Activated T-cell treated with anti-CD3 and anti-CD28 coated beads, Interleukin-2, amount 50 U/mL, for 24 hours (primary cell): ENCODE measurements around the gene KCNQ1OT1.

Source experiments
- DNase-seq: peaks from one replicate; pipeline ENCODE4 v3.0.0-alpha.2; 2020
- H3K27ac Mint-ChIP-seq: 2 replicates; pipeline ENCODE4 v1.8.0; 2020; ENCODE audit warnings: mild to moderate bottlenecking, mixed read lengths
- H3K27me3 Mint-ChIP-seq: 2 replicates; pipeline ENCODE4 v1.8.0; 2020; ENCODE audit warnings: mixed read lengths
- H3K36me3 Mint-ChIP-seq: 2 replicates; pipeline ENCODE4 v1.8.0; 2020; ENCODE audit warnings: low read depth, mixed read lengths
- H3K4me1 Mint-ChIP-seq: 2 replicates; pipeline ENCODE4 v1.8.0; 2020; ENCODE audit warnings: low read depth, mixed read lengths
- H3K4me3 Mint-ChIP-seq: 2 replicates; pipeline ENCODE4 v1.8.0; 2020; ENCODE audit warnings: mild to moderate bottlenecking, moderate library complexity, mixed read lengths
- H3K9me3 Mint-ChIP-seq: 2 replicates; pipeline ENCODE4 v1.8.0; 2020; ENCODE audit warnings: mixed read lengths

Gene KCNQ1OT1

GRCh38 chr11:2656859-2657258, 42.9 kb downstream of the KCNQ1OT1 start:
- no peaks in the 10 kb centered on the region for H3K27me3 Mint-ChIP-seq
- no peak overlapping the region for H3K4me3 Mint-ChIP-seq
- H3K4me1 Mint-ChIP-seq: peaks cover 5% of the 10 kb centered on the region
- H3K9me3 Mint-ChIP-seq: no peaks in the 10 kb centered on the region
- no peak for DNase-seq
- peaks cover 32% of the 10 kb centered on the region for H3K36me3 Mint-ChIP-seq
- H3K27ac Mint-ChIP-seq: no peak overlapping the region

- Mint-ChIP-seq H3K4me1 (peaks cover 5% of the 10 kb centered on the region), H3K4me3 (no peak overlapping the region), H3K27ac (no peak overlapping the region), H3K36me3 (peaks cover 30% of the 10 kb centered on the region), H3K9me3 (peaks cover 1% of the 10 kb centered on the region), H3K27me3 (no peaks in the 10 kb centered on the region)
- no peak for DNase-seq
Measured at GRCh38 chr11:2655834-2656622, 43.8 kb downstream of the KCNQ1OT1 start.

- DNase-seq: no peak
- Mint-ChIP-seq H3K4me1 (peaks cover 5% of the 10 kb centered on the region), H3K27ac (no peak overlapping the region), H3K9me3 (peaks cover 8% of the 10 kb centered on the region), H3K27me3 (no peaks in the 10 kb centered on the region), H3K36me3 (peaks cover 28% of the 10 kb centered on the region), H3K4me3 (no peak overlapping the region)
Measured at GRCh38 chr11:2655016-2655719, 44.6 kb downstream of the KCNQ1OT1 start.

- Mint-ChIP-seq H3K27me3 (no peaks in the 10 kb centered on the region), H3K4me3 (no peak overlapping the region), H3K36me3 (peaks cover 30% of the 10 kb centered on the region), H3K4me1 (peaks cover 5% of the 10 kb centered on the region), H3K9me3 (peaks cover 18% of the 10 kb centered on the region), H3K27ac (no peak overlapping the region)
- DNase-seq: no peak
Measured at GRCh38 chr11:2653930-2654739, 45.7 kb downstream of the KCNQ1OT1 start.

GRCh38 chr11:2653198-2653551, 46.6 kb downstream of the KCNQ1OT1 start:
- no peak for DNase-seq
- no peak overlapping the region for H3K27ac Mint-ChIP-seq
- H3K4me1 Mint-ChIP-seq: peaks cover 5% of the 10 kb centered on the region
- peaks cover 26% of the 10 kb centered on the region for H3K9me3 Mint-ChIP-seq
- H3K27me3 Mint-ChIP-seq: no peaks in the 10 kb centered on the region
- peaks cover 28% of the 10 kb centered on the region for H3K36me3 Mint-ChIP-seq
- H3K4me3 Mint-ChIP-seq: no peak overlapping the region

GRCh38 chr11:2652333-2653197, 47.2 kb downstream of the KCNQ1OT1 start:
- H3K4me3 Mint-ChIP-seq: no peak overlapping the region
- H3K9me3 Mint-ChIP-seq: peaks cover 29% of the 10 kb centered on the region
- no peak for DNase-seq
- no peaks in the 10 kb centered on the region for H3K27me3 Mint-ChIP-seq
- H3K36me3 Mint-ChIP-seq: peaks cover 31% of the 10 kb centered on the region
- H3K4me1 Mint-ChIP-seq: peaks cover 5% of the 10 kb centered on the region
- no peak overlapping the region for H3K27ac Mint-ChIP-seq

- peaks cover 35% of the 10 kb centered on the region for H3K36me3 Mint-ChIP-seq
- no peak overlapping the region for H3K4me3 Mint-ChIP-seq
- DNase-seq: no peak
- H3K4me1 Mint-ChIP-seq: peaks cover 5% of the 10 kb centered on the region
- H3K27me3 Mint-ChIP-seq: no peaks in the 10 kb centered on the region
- H3K9me3 Mint-ChIP-seq: peaks cover 36% of the 10 kb centered on the region
- no peak overlapping the region for H3K27ac Mint-ChIP-seq
Measured at GRCh38 chr11:2651826-2652271, 47.9 kb downstream of the KCNQ1OT1 start.

- no peak overlapping the region for H3K4me3 Mint-ChIP-seq
- no peak overlapping the region for H3K27ac Mint-ChIP-seq
- H3K9me3 Mint-ChIP-seq: peaks cover 36% of the 10 kb centered on the region
- H3K36me3 Mint-ChIP-seq: peaks cover 40% of the 10 kb centered on the region
- peaks cover 1% of the 10 kb centered on the region for H3K4me1 Mint-ChIP-seq
- no peaks in the 10 kb centered on the region for H3K27me3 Mint-ChIP-seq
- DNase-seq: no peak
Measured at GRCh38 chr11:2651054-2651617, 48.7 kb downstream of the KCNQ1OT1 start.

- Mint-ChIP-seq H3K4me3 (no peak overlapping the region), H3K27ac (no peak overlapping the region), H3K36me3 (peaks cover 40% of the 10 kb centered on the region)
Measured at GRCh38 chr11:2650343-2650867, 49.4 kb downstream of the KCNQ1OT1 start.

GRCh38 chr11:2649848-2650247, 49.9 kb downstream of the KCNQ1OT1 start:
- Mint-ChIP-seq H3K4me1 (no peaks in the 10 kb centered on the region), H3K36me3 (peaks cover 40% of the 10 kb centered on the region), H3K4me3 (no peak overlapping the region), H3K27ac (no peak overlapping the region), H3K9me3 (peaks cover 36% of the 10 kb centered on the region), H3K27me3 (no peaks in the 10 kb centered on the region)
- DNase-seq: no peak

More at GRCh38 chr11:2650343-2650867, 49.4 kb downstream of the KCNQ1OT1 start:
- no peak for DNase-seq
- Mint-ChIP-seq H3K27me3 (no peaks in the 10 kb centered on the region), H3K4me1 (no peaks in the 10 kb centered on the region), H3K9me3 (peaks cover 36% of the 10 kb centered on the region)

GRCh38 chr11:2649400-2649799, 50.4 kb downstream of the KCNQ1OT1 start:
- no peak overlapping the region for H3K4me3 Mint-ChIP-seq
- H3K27me3 Mint-ChIP-seq: no peaks in the 10 kb centered on the region
- H3K9me3 Mint-ChIP-seq: peaks cover 38% of the 10 kb centered on the region
- H3K36me3 Mint-ChIP-seq: peaks cover 43% of the 10 kb centered on the region
- DNase-seq: no peak
- H3K4me1 Mint-ChIP-seq: no peaks in the 10 kb centered on the region
- H3K27ac Mint-ChIP-seq: no peak overlapping the region

- H3K9me3 Mint-ChIP-seq: peaks cover 51% of the 10 kb centered on the region
- no peak overlapping the region for H3K4me3 Mint-ChIP-seq
- DNase-seq: no peak
- H3K27ac Mint-ChIP-seq: no peak overlapping the region
- peaks cover 55% of the 10 kb centered on the region for H3K36me3 Mint-ChIP-seq
- H3K27me3 Mint-ChIP-seq: no peaks in the 10 kb centered on the region
- H3K4me1 Mint-ChIP-seq: no peaks in the 10 kb centered on the region
Measured at GRCh38 chr11:2647953-2648352, 51.8 kb downstream of the KCNQ1OT1 start.

- Mint-ChIP-seq H3K36me3 (peaks cover 60% of the 10 kb centered on the region), H3K4me1 (no peaks in the 10 kb centered on the region), H3K27ac (no peak overlapping the region), H3K27me3 (no peaks in the 10 kb centered on the region), H3K4me3 (no peak overlapping the region), H3K9me3 (peaks cover 56% of the 10 kb centered on the region)
- no peak for DNase-seq
Measured at GRCh38 chr11:2647167-2647566, 52.6 kb downstream of the KCNQ1OT1 start.
